HEK293 (cell line): ENCODE data around the gene FSTL5.

ENCODE experiments used
- CTCF ChIA-PET: fragments of 350-600 bp; formaldehyde crosslinking; extraction: SDS; loops from one replicate; lab custom pipeline; 2021; ENCODE audit warnings: antibody characterized with exemption; lab: Yijun Ruan, JAX
- POLR2A ChIA-PET: fragments of 300-600 bp; formaldehyde crosslinking; extraction: SDS; loops from one replicate; lab custom pipeline; 2020; ENCODE audit warnings: antibody characterized with exemption, inconsistent platforms; lab: Yijun Ruan, JAX
- H3K27ac ChIP-seq: fragments of 200-500 bp; sonication (Bioruptor generic); 2 replicates; pipeline ENCODE4 v1.5.1; 2014; ENCODE audit warnings: low read depth, low read length, control low read depth, inconsistent platforms; ENCODE audit errors: extremely low read depth
- H3K36me3 ChIP-seq, 2 experiments: fragments of 200-500 bp in 1 of 2; sonication (Bioruptor generic) in 1 of 2; 1 replicate in 1 of 2; 2 replicates in 1 of 2; pipeline ENCODE4 v1.5.1; 2014 to 2017; ENCODE audit warnings: inconsistent platforms in 2 of 2, low read length in 2 of 2; ENCODE audit not compliant: control insufficient read depth in 2 of 2, insufficient read depth in 1 of 2
- H3K4me1 ChIP-seq: fragments of 200-500 bp; sonication (Bioruptor generic); 2 replicates; pipeline ENCODE4 v1.5.1; 2014; ENCODE audit warnings: mild to moderate bottlenecking, low read length, inconsistent platforms; ENCODE audit not compliant: control insufficient read depth, insufficient read depth
- H3K4me3 ChIP-seq: 2 replicates; pipeline ENCODE4 v1.5.1; 2011; ENCODE audit warnings: low read depth, mild to moderate bottlenecking, control low read depth, low read length, moderate library complexity
- H3K9me3 ChIP-seq: fragments of 200-500 bp; sonication (Bioruptor generic); 2 replicates; pipeline ENCODE4 v1.5.1; 2014; ENCODE audit warnings: low read depth, low read length, inconsistent platforms; ENCODE audit not compliant: control insufficient read depth, insufficient read depth
- BCL11B ChIP-seq: fragments of 450-650 bp; formaldehyde crosslinking; IDR thresholded peaks from 2 replicates; pipeline ENCODE4 v1.5.1; 2016; ENCODE audit warnings: low read depth, missing biosample characterization, missing genetic modification characterization
- GLIS1 ChIP-seq: fragments of 450-650 bp; formaldehyde crosslinking; IDR thresholded peaks from 2 replicates; pipeline ENCODE4 v1.5.1; 2016; ENCODE audit warnings: missing biosample characterization, missing genetic modification characterization
- HOXC10 ChIP-seq: sonication (generic); formaldehyde crosslinking; IDR thresholded peaks from 2 replicates; pipeline ENCODE4 v1.8.1; 2023; ENCODE audit warnings: mild to moderate bottlenecking, missing genetic modification reagents
- MEIS1 ChIP-seq: sonication (generic); formaldehyde crosslinking; IDR thresholded peaks from 2 replicates; pipeline ENCODE4 v1.8.1; 2022; ENCODE audit warnings: missing genetic modification reagents, mild to moderate bottlenecking, borderline replicate concordance
- PATZ1 ChIP-seq: fragments of 450-650 bp; formaldehyde crosslinking; IDR thresholded peaks from 2 replicates; pipeline ENCODE4 v1.5.1; 2016; ENCODE audit warnings: missing biosample characterization, missing genetic modification characterization
- PRDM4 ChIP-seq: fragments of 450-650 bp; formaldehyde crosslinking; IDR thresholded peaks from 2 replicates; pipeline ENCODE4 v1.5.1; 2017; ENCODE audit warnings: missing biosample characterization, missing genetic modification characterization
- SCRT2 ChIP-seq: fragments of 450-650 bp; formaldehyde crosslinking; IDR thresholded peaks from 2 replicates; pipeline ENCODE4 v1.5.1; 2016; ENCODE audit warnings: missing biosample characterization, missing genetic modification characterization
- WT1 ChIP-seq: fragments of 450-650 bp; formaldehyde crosslinking; IDR thresholded peaks from 2 replicates; pipeline ENCODE4 v1.5.1; 2016; ENCODE audit warnings: missing biosample characterization, missing genetic modification characterization
- YY2 ChIP-seq: fragments of 450-650 bp; formaldehyde crosslinking; IDR thresholded peaks from 2 replicates; pipeline ENCODE4 v1.5.1; 2016; ENCODE audit warnings: missing biosample characterization, missing genetic modification characterization
- ZBTB8A ChIP-seq: fragments of 450-650 bp; formaldehyde crosslinking; IDR thresholded peaks from 2 replicates; pipeline ENCODE4 v1.5.1; 2016; ENCODE audit warnings: missing biosample characterization, missing genetic modification characterization
- ZFP3 ChIP-seq: fragments of 450-650 bp; formaldehyde crosslinking; IDR thresholded peaks from 2 replicates; pipeline ENCODE4 v1.5.1; 2016; ENCODE audit warnings: low read depth, missing biosample characterization, missing genetic modification characterization
- ZNF10 ChIP-seq: fragments of 450-650 bp; formaldehyde crosslinking; IDR thresholded peaks from 2 replicates; pipeline ENCODE4 v1.5.1; 2017; ENCODE audit warnings: missing biosample characterization, missing genetic modification characterization
- ZNF239 ChIP-seq: fragments of 450-650 bp; formaldehyde crosslinking; IDR thresholded peaks from 2 replicates; pipeline ENCODE4 v1.5.1; 2016; ENCODE audit warnings: missing biosample characterization, missing genetic modification characterization
- ZNF280C ChIP-seq: fragments of 450-650 bp; formaldehyde crosslinking; IDR thresholded peaks from 2 replicates; pipeline ENCODE4 v1.5.1; 2016; ENCODE audit warnings: missing biosample characterization, missing genetic modification characterization
- ZNF423 ChIP-seq: fragments of 450-650 bp; formaldehyde crosslinking; IDR thresholded peaks from 2 replicates; pipeline ENCODE4 v1.5.1; 2016; ENCODE audit warnings: missing biosample characterization, missing genetic modification characterization
- ZNF501 ChIP-seq: fragments of 450-650 bp; formaldehyde crosslinking; IDR thresholded peaks from 2 replicates; pipeline ENCODE4 v1.5.1; 2016; ENCODE audit warnings: missing biosample characterization, missing genetic modification characterization
- ZNF529 ChIP-seq: fragments of 450-650 bp; formaldehyde crosslinking; IDR thresholded peaks from 2 replicates; pipeline ENCODE4 v1.5.1; 2017; ENCODE audit warnings: missing genetic modification characterization, missing biosample characterization; ENCODE audit not compliant: insufficient replicate concordance
- ZNF530 ChIP-seq: fragments of 450-650 bp; formaldehyde crosslinking; IDR thresholded peaks from 2 replicates; pipeline ENCODE4 v1.5.1; 2016; ENCODE audit warnings: low read depth, missing biosample characterization, missing genetic modification characterization
- ZNF558 ChIP-seq: fragments of 450-650 bp; formaldehyde crosslinking; IDR thresholded peaks from 2 replicates; pipeline ENCODE4 v1.5.1; 2016; ENCODE audit warnings: missing biosample characterization, missing genetic modification characterization
- ZNF561 ChIP-seq: fragments of 450-650 bp; IDR thresholded peaks from 2 replicates; pipeline ENCODE4 v1.5.1; 2018; ENCODE audit warnings: missing biosample characterization, missing genetic modification characterization, borderline replicate concordance
- ZNF580 ChIP-seq: fragments of 450-650 bp; formaldehyde crosslinking; IDR thresholded peaks from 2 replicates; pipeline ENCODE4 v1.5.1; 2016; ENCODE audit warnings: missing biosample characterization, missing genetic modification characterization
- ZNF596 ChIP-seq: fragments of 450-650 bp; IDR thresholded peaks from 2 replicates; pipeline ENCODE4 v1.5.0; 2018; ENCODE audit warnings: missing biosample characterization, mild to moderate bottlenecking, missing genetic modification characterization, moderate library complexity
- ZNF621 ChIP-seq: fragments of 450-650 bp; formaldehyde crosslinking; IDR thresholded peaks from 2 replicates; pipeline ENCODE4 v1.5.1; 2017; ENCODE audit warnings: missing biosample characterization, missing genetic modification characterization
- ZNF629 ChIP-seq: fragments of 450-650 bp; formaldehyde crosslinking; IDR thresholded peaks from 2 replicates; pipeline ENCODE4 v1.5.1; 2017; ENCODE audit warnings: missing biosample characterization, missing genetic modification characterization
- ZNF654 ChIP-seq: fragments of 450-650 bp; formaldehyde crosslinking; IDR thresholded peaks from 2 replicates; pipeline ENCODE4 v1.5.1; 2016; ENCODE audit warnings: low read depth, missing biosample characterization, missing genetic modification characterization
- ZNF701 ChIP-seq: fragments of 450-650 bp; formaldehyde crosslinking; IDR thresholded peaks from 2 replicates; pipeline ENCODE4 v1.5.1; 2016; ENCODE audit warnings: missing biosample characterization, missing genetic modification characterization
- ZNF76 ChIP-seq: fragments of 450-650 bp; formaldehyde crosslinking; IDR thresholded peaks from 2 replicates; pipeline ENCODE4; 2016; ENCODE audit warnings: low read depth, missing biosample characterization, missing genetic modification characterization, borderline replicate concordance
- ZNF785 ChIP-seq: fragments of 450-650 bp; formaldehyde crosslinking; IDR thresholded peaks from 2 replicates; pipeline ENCODE4 v1.5.1; 2016; ENCODE audit warnings: missing biosample characterization, missing genetic modification characterization

Gene FSTL5

GRCh38 chr4:161555689-161556660, 607.8 kb downstream of the FSTL5 start:
- CTCF ChIA-PET, result no interaction called here
- no peak for TF ChIP-seq ZNF423 (tag by site-specific recombination)
- TF ChIP-seq SCRT2 (tag by site-specific recombination), result no peak
- TF ChIP-seq ZNF280C, result no peak
- TF ChIP-seq PATZ1 (tag by site-specific recombination), result no peak
- TF ChIP-seq WT1 (tag by site-specific recombination), result no peak
- no peak for TF ChIP-seq BCL11B (tag by site-specific recombination)
- TF ChIP-seq ZNF621, result no peak
- no peak for TF ChIP-seq YY2 (tag by site-specific recombination)
- TF ChIP-seq ZNF561, result no peak
- no peak for TF ChIP-seq PRDM4
- TF ChIP-seq HOXC10, result no peak
- TF ChIP-seq MEIS1 (CRISPR knock-in tag), result no peak
- no peak for TF ChIP-seq ZBTB8A (tag by site-specific recombination)
- no peak for TF ChIP-seq ZNF596 (tag by site-specific recombination)
- no peak for TF ChIP-seq ZNF580 (tag by site-specific recombination)
- no peak for TF ChIP-seq ZNF785 (tag by site-specific recombination)
- TF ChIP-seq ZNF654, result no peak
- Histone ChIP-seq H3K36me3 (no peaks in the 10 kb centered on the region), H3K4me3 (no peak overlapping the region), H3K9me3 (no peaks in the 10 kb centered on the region), H3K27ac (no peak overlapping the region), H3K4me1 (no peaks in the 10 kb centered on the region)
- POLR2A ChIA-PET, result no interaction called here

GRCh38 chr4:161554372-161554990, 609.3 kb downstream of the FSTL5 start:
- Histone ChIP-seq H3K4me3 (no peak overlapping the region), H3K36me3 (no peaks in the 10 kb centered on the region), H3K4me1 (no peaks in the 10 kb centered on the region), H3K9me3 (no peaks in the 10 kb centered on the region), H3K27ac (no peak overlapping the region)
- no peak for TF ChIP-seq ZNF529 (tag by site-specific recombination)
- TF ChIP-seq ZNF76 (tag by site-specific recombination), result no peak
- TF ChIP-seq ZNF701 (tag by site-specific recombination), result no peak
- TF ChIP-seq ZFP3 (tag by site-specific recombination), result no peak
- TF ChIP-seq ZNF239, result no peak
- TF ChIP-seq ZNF530 (tag by site-specific recombination), result no peak
- TF ChIP-seq ZNF501 (tag by site-specific recombination), result no peak
- no peak for TF ChIP-seq ZNF10
- no peak for TF ChIP-seq GLIS1 (tag by site-specific recombination)
- no peak for TF ChIP-seq ZNF558 (tag by site-specific recombination)
- TF ChIP-seq ZNF629 (tag by site-specific recombination), result no peak
- ChIA-PET CTCF (no interaction called here), POLR2A (no interaction called here)
